Measurements from ENCODE around the gene NCCRP1. TPM values are rescaled to one million over a fixed set of nuclear protein-coding genes. Genes with fewer than 3 reads are reported as not detected.

The NCCRP1 gene
- total RNA-seq, 1 donor from 2014 or later, result 0.46 TPM

DNA sequence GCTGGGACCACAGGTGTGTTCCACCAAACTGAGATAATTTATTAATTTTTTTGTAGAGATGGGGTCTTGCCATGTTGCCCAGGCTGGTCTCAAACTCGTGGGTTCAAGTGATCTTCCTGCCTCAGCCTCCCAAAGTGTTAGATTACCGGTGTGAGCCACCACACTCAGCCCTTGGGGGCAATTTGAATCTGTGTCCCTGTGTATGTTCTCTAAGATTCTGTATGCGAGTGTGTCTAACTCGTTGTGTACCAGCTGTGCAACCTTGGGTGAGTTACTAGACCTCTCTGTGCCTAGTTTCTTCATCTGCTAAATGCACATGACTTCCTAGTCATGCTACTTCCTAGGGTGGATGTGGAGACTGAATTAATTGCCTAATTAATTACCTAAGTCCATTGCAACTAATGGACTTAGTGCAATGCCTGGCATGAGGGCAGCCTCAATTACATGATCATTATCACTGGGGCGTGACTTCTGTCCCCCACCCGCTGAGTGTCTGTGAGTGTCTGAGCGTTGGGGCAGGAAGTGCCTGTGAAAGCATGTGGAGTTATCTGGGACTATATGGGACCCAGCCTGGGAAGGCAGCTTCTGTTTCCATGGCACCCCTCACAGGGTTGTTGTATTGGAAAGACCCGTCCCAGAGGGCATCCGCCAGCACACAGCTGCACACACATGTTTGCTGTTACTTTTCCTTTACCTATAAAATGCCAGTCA, 1.8 kb upstream of the NCCRP1 start:
- peaks cover 51% of the 10 kb centered on the region for H3K27me3 ChIP-seq
- H3K4me3 ChIP-seq, result no peak overlapping the region
- ATAC-seq (no peak), DNase-seq (no peak)
- H3K4me1 ChIP-seq, result peaks cover 7% of the 10 kb centered on the region
- no peaks in the 10 kb centered on the region for H3K36me3 ChIP-seq
- intact Hi-C loops (cut with DNase I), result no loop called here
- TF ChIP-seq, protein P1, sequence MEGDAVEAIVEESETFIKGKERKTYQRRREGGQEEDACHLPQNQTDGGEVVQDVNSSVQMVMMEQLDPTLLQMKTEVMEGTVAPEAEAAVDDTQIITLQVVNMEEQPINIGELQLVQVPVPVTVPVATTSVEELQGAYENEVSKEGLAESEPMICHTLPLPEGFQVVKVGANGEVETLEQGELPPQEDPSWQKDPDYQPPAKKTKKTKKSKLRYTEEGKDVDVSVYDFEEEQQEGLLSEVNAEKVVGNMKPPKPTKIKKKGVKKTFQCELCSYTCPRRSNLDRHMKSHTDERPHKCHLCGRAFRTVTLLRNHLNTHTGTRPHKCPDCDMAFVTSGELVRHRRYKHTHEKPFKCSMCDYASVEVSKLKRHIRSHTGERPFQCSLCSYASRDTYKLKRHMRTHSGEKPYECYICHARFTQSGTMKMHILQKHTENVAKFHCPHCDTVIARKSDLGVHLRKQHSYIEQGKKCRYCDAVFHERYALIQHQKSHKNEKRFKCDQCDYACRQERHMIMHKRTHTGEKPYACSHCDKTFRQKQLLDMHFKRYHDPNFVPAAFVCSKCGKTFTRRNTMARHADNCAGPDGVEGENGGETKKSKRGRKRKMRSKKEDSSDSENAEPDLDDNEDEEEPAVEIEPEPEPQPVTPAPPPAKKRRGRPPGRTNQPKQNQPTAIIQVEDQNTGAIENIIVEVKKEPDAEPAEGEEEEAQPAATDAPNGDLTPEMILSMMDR (IDR thresholded peaks at IDR 0.05), result no peak
- H3K9me3 ChIP-seq, result no peaks in the 10 kb centered on the region
- no peak overlapping the region for H3K27ac ChIP-seq

DNA sequence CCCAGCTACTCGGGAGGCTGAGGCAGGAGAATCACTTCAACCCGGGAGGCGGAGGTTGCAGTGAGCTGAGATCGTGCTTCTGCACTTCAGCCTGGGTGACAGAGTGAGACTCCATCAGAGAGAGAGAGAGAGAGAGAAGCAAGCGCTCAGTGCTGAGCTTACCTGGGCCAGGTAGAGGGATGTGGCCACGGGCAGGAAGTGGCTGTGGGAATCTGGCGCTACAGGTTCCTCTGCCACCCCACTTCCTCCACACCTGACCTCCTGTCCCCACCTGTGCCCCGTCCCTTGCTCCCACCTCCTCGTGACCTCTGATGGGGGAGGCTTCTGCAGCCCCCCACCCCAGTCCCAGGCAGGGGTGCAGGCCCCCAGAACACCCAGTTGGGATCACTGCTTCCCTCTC, 1.0 kb upstream of the NCCRP1 start:
- Histone ChIP-seq H3K4me1 (peaks cover 7% of the 10 kb centered on the region), H3K36me3 (no peaks in the 10 kb centered on the region), H3K9me3 (no peaks in the 10 kb centered on the region), H3K27ac (no peak overlapping the region), H3K4me3 (no peak overlapping the region), H3K27me3 (peaks cover 58% of the 10 kb centered on the region)
- DNase-seq (no peak), ATAC-seq (peak; percentile 29)
- TF ChIP-seq, protein P1 (IDR thresholded peaks at IDR 0.05), result no peak
- intact Hi-C loops (cut with DNase I), result no loop called here

DNA sequence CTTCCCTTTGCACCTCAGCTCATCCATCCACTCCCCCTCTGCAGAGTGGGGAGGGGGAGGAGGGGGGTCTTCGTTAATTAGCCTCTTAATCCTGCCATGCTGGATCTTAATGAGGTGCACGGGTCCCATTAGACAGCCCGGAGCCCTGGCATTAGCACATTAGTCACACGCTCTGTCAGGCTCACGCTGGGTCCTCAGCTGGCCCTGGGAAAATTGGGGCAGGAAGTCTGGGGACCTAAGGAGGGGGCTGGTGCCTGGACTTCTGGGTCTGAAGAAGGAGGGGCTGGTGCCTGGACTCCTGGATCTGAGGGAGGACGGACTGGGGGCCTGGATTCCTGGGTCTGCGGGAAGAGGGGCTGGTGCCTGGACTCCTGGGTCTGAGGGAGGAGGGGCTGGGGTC, 444 bp upstream of the NCCRP1 start:
- ATAC-seq (no peak), DNase-seq (no peak)
- Histone ChIP-seq H3K36me3 (no peaks in the 10 kb centered on the region), H3K27ac (no peak overlapping the region), H3K27me3 (peaks cover 61% of the 10 kb centered on the region), H3K4me1 (peaks cover 7% of the 10 kb centered on the region), H3K9me3 (no peaks in the 10 kb centered on the region), H3K4me3 (no peak overlapping the region)
- intact Hi-C loops (cut with DNase I), result no loop called here
- TF ChIP-seq, protein P1 (IDR thresholded peaks at IDR 0.05), result no peak

DNA sequence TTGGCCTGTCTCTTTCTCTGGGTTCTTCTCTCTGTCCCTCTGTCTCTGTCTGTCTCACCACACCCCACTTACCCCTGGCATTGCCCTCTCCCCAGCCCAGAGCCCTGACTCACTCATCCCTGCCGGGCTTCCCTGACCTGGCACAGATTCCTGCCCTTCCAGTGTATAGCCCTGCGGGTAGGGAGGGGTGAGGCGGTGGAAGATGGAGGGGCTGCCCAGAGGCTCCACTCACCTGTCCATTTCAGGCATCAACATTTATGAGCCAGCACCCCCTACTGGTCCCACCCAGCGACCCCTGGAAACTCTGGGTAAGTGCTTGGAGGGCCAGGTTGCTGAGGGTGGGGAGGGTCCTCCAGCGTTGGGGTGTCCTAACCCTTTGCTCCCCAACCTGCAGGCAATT, 1.0 kb downstream of the NCCRP1 start:
- peaks cover 70% of the 10 kb centered on the region for H3K27me3 ChIP-seq

DNA sequence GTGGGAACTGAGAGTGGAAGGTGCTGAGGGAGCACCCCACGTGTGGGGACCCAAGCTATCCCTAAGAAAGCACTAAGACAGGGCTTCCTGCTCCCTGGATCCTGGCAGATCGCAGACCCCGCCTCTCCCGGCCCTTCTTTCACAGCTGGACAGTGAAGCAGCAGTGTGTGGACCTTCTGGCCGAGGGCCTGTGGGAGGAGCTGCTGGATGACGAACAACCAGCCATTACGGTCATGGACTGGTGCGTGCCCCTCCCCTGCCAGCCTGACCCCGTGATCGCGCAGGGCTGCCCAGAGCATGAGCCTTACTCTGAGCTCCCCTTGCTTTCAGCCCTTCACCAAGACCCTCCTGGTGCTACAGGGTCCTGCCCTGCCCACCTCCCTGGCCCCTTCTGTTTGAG, 2.3 kb downstream of the NCCRP1 start:
- Histone ChIP-seq H3K27ac (no peak overlapping the region), H3K27me3 (peaks cover 82% of the 10 kb centered on the region), H3K4me3 (no peak overlapping the region), H3K9me3 (no peaks in the 10 kb centered on the region), H3K36me3 (no peaks in the 10 kb centered on the region), H3K4me1 (peaks cover 7% of the 10 kb centered on the region)
- ATAC-seq (no peak), DNase-seq (peak; percentile 66)
- intact Hi-C loops (cut with DNase I), result no loop called here
- TF ChIP-seq, protein P1 (IDR thresholded peaks at IDR 0.05), result no peak

More for the DNA sequence above, 1.0 kb downstream of the NCCRP1 start:
- H3K4me3 ChIP-seq, result no peak overlapping the region
- peaks cover 7% of the 10 kb centered on the region for H3K4me1 ChIP-seq
- H3K27ac ChIP-seq, result no peak overlapping the region
- TF ChIP-seq, protein P1 (IDR thresholded peaks at IDR 0.05), result no peak
- H3K36me3 ChIP-seq, result no peaks in the 10 kb centered on the region
- no peak for ATAC-seq
- H3K9me3 ChIP-seq, result no peaks in the 10 kb centered on the region
- intact Hi-C loops (cut with DNase I), result no loop called here
- DNase-seq, result no peak
